NCI-H2171 treated with DMSO at 0.1 percent for 48 hours (cell line): ENCODE results near the gene TENM4.
A peak's percentile ranks its signal among the peaks of the same experiment; 100 is the strongest.

ENCODE experiments used
- DNase-seq: peaks from one replicate; lab custom pipeline; 2025; lab: John Stamatoyannopoulos, UW

The TENM4 gene

GRCh38 chr11:79447038-79447786, 6.4 kb upstream of the TENM4 start:
- peak; percentile 33 for DNase-seq

GRCh38 chr11:79444923-79445322, 4.1 kb upstream of the TENM4 start:
- DNase-seq, result no peak

GRCh38 chr11:79441461-79441875, 638 bp upstream of the TENM4 start:
- no peak for DNase-seq

- DNase-seq, result peak; percentile 59
Measured at GRCh38 chr11:79439886-79440570, 802 bp downstream of the TENM4 start.

DNA sequence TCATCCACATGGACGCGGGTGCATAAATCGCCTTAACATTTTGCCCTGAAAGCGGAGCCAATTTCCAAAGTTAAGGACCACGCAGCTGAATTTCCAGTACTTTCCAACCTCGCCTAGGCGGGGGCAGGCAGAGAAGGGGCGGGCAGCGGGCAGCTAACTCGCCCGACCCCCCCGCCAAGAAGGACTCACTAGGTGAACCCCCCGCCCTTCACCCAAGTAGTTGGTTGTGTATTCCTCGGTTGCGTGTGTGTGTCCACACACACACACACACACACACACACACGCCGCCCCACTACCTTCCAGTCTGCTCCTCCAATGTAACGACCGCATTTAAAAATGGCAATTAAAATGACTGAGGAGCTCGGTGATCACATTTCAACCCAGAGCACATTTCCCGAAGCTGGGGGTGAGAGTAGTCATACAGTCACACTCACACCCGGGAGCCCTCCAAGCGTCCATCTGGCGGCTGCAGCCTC, 1.4 kb downstream of the TENM4 start:
- peak; percentile 84 for DNase-seq

- DNase-seq, result peak; percentile 81
Measured at GRCh38 chr11:79438631-79439409, 2.0 kb downstream of the TENM4 start.

- DNase-seq, result peak; percentile 83
Measured at GRCh38 chr11:79437981-79438630, 2.7 kb downstream of the TENM4 start.

DNA sequence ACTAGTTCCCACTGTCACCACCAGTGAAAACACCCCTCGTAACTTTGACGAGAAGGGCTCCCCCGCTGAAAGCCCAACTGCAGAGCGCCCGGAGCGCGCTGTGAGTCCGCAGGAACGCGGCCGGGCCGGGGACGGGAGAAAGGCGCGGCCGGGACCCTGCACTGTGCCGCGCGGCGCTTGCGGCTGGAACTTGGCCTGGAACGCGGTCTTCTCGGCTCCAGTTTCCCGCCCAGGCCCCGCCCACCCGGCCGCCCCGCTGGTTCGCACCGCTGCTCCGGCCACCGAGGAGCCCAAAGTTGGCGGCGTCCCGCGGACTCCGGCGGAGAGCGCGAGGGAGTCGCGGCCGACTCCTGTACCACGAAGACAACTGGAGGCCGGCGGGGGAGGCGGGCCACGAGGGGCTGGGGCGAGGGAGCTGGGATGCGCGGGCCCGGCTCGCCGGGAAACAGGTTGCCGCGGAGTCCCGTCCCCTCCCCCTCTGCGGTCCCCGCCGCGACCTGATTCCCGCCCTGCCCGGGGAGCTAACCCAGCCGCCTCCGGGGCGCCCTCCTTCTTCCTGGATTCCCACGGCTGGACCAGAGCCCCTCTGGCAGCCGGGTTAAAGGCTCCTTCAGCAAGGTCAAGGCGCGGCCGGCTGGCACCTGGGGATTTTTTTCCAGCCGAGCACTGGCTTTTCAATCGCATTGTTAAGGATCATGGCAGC, 3.4 kb downstream of the TENM4 start:
- peak; percentile 83 for DNase-seq

DNA sequence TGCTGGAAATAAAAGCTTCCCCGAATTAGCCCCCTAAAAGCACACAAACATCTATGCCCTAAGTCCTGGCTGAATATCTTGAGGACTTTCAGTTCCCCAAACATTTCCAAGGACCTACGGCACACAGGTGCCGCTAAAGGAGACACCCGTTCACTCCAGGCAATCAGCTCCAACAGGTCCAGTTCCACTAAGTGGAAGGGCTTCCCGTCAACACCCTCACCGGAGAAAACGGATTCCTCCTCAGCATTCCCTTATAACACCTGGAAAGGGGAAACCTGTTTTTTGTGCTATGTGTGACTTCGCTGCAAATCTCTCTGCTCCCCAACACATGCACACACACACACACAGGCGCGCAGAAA, 3.9 kb downstream of the TENM4 start:
- no peak for DNase-seq

DNA sequence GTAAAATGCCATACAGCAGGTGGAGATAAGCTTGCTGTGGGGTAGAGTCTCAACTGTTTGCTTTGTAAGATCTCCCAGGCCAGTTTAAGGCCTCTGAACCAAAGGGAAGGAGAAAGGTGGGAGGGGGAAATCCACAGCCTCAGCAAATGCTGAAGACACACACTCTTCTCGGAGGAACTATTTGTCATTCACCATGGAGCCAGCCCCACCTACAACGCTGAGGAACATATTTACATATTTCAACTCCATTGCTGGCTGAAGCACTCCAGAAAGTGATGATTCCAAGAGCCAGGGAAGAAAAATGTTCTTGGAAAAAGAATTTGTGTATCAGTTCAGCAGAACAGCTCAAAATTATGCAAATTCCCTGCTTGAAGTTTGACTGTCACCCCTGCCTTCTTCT, 6.5 kb downstream of the TENM4 start:
- DNase-seq, result no peak

DNA sequence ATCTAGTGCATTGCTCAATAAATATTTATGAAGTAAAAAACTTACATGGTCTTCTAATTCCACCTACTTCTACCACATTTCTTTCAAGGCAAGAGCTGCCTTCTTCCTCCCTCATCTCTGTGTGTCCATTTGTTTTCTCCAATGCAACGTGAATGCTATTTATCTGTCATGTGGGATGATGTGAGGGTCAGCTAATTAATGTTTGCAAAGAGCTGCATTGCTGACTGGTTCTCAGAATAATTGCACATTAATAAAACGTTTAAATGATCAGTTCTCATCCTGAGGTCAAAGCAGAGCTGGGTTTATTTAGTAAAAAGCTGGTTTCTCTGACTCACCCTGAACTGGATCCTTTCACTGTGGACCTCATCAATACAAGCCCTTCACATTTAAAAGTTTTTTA, 8.7 kb downstream of the TENM4 start:
- DNase-seq, result no peak

- DNase-seq, result no peak
Measured at GRCh38 chr11:79431535-79431934, 9.3 kb downstream of the TENM4 start.

DNA sequence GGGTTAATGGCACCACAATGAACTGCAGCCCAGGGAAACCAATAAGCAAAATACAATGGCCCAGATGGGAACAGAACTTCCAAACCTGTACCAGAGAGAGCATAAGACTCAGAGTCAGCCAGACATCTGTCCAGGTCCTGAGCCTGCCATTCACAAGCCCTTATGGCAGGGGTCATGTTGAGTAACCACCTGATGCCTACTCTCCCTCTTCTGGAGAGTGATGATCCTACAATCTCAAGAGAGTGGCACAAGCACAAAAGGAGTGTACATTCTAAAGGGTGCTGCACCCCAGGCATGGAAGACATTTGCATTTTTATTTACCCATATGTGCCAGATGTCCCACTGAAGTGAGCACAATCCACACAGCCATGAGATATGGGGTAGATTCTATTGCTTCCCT, 10.6 kb downstream of the TENM4 start:
- peak; percentile 59 for DNase-seq

DNA sequence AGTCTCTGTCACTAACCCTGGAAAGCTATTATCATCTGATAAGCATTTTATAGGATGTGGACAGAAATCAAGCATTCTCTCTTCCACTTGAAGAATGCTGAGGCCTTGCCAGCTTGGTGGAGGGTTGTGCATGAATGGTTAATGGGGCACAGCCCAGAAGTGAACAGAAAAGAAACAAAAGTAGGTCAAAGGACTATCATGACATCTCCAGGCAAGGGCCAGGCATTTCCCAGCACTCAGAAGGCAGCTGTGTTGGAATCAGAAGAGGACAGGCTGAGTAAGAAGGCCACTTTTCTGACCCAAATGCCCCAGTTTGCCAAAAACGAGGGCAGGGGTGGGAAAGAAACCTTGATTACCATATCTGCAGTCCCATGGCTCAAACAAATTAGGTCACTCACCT, 12.4 kb downstream of the TENM4 start:
- no peak for DNase-seq

DNA sequence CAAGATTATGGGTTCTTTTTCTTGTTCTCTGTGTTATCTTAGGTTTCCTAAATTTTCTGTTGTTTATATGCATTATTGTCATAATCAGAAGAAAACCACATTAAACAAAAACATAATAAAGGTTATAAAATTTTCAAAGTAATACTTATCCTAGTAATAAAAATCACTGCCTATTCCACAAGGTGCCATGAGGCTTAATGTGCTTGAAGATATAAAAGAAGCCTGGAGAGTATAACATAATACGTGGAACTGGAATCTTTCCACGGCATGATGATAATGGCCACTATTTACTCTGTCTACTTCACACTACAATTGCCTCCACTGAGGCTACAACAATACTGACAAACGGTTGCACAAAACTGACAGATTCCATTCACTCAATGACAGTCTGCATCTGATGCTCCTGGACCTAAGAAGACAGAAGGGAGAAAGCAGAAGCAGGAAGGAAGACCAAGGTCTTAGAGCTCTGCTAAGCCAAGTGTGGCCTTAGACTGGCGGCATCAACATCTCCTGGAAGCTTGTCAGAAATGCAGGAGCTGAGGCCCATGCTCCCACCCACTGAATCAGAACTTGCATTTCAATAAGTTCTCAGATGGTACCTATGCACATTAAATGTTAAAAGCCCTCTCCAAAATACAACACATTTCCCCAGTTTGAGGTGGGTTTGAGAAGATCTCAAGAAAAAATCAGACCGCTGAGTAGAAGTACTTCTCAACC, 13.1 kb downstream of the TENM4 start:
- no peak for DNase-seq

DNA sequence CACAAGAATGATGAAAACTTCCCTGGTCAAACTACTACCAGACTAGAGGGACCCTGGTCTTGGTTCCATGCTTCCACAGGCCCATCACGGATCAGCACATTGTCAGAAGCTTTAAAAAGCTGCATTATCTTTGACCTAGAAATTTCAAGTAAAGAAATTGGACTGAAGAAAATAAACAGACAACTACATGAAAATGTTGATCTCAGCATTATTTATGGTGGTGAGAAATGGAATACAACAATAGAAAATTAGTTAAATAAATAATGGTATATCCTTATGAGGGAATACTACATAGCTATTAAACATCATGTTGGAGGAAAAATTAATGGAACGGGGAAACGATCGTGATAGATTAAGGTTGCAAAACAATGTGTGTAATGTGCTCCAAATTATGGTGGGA, 13.7 kb downstream of the TENM4 start:
- DNase-seq, result no peak

DNA sequence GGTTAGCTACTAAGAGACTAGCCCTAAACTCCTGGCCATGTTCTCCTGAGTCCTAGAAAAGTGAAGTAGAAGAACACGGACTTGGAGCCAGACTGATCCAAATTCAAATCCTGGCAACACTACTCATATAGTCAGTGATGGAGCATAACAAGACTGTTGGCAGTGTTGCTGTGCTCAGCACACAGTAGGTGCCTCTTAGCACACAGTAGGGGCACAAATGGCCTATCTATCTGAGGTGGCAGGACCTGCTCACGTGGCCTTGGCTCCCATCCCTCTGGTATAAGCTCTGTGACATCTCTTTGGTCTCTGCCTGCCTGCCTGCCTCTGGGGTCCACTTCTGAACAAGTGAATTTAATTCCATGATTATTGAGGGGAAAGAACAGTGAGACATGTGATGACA, 15.4 kb downstream of the TENM4 start:
- no peak for DNase-seq

GRCh38 chr11:79423736-79424135, 17.1 kb downstream of the TENM4 start:
- no peak for DNase-seq

- no peak for DNase-seq
Measured at GRCh38 chr11:79422866-79423265, 18.0 kb downstream of the TENM4 start.

- no peak for DNase-seq
Measured at GRCh38 chr11:79421820-79422219, 19.0 kb downstream of the TENM4 start.

- DNase-seq, result no peak
Measured at GRCh38 chr11:79419120-79419519, 21.7 kb downstream of the TENM4 start.
